Esophagus (tissue), 2 donors: ENCODE results near the gene PRDM12. TPM values are rescaled to one million over a fixed set of nuclear protein-coding genes. Genes with fewer than 3 reads are reported as not detected.

ENCODE experiments used
- H3K27ac ChIP-seq, 2 donors: one replicate each; pipeline ENCODE4 v1.5.1; 2013; ENCODE audit warnings: low read depth in 2 of 2, mild to moderate bottlenecking in 2 of 2, inconsistent platforms in 1 of 2, low read length in 1 of 2, moderate library complexity in 1 of 2
- H3K27me3 ChIP-seq, 2 donors: one replicate each; pipeline ENCODE4 v1.6.1; 2013; ENCODE audit warnings: low read length in 2 of 2, control low read depth in 1 of 2, mild to moderate bottlenecking in 1 of 2; ENCODE audit not compliant: insufficient read depth in 2 of 2, control insufficient read depth in 1 of 2
- H3K36me3 ChIP-seq, 2 donors: one replicate each; pipeline ENCODE4 v1.6.1; 2013; ENCODE audit warnings: low read length in 1 of 2; ENCODE audit not compliant: control insufficient read depth in 2 of 2, insufficient read depth in 2 of 2
- H3K4me1 ChIP-seq, 2 donors: one replicate each; pipeline ENCODE4 v1.6.1; 2013; ENCODE audit warnings: low read length in 1 of 2; ENCODE audit not compliant: control insufficient read depth in 2 of 2, insufficient read depth in 2 of 2
- H3K4me3 ChIP-seq, 2 donors: one replicate each; pipeline ENCODE4 v1.5.1; 2013; ENCODE audit warnings: low read length in 2 of 2, mild to moderate bottlenecking in 2 of 2, low read depth in 1 of 2, moderate library complexity in 1 of 2
- H3K9me3 ChIP-seq, 2 donors: one replicate each; pipeline ENCODE4 v1.6.1; 2013; ENCODE audit warnings: mild to moderate bottlenecking in 2 of 2, low read depth in 1 of 2, low read length in 1 of 2, moderate library complexity in 1 of 2; ENCODE audit not compliant: control insufficient read depth in 2 of 2, insufficient read depth in 1 of 2
- WGBS, 2 donors: extraction: QIAGEN DNeasy Blood & Tissue Kit; methylation state at CpG; one replicate each; pipeline ENCODE4 v1.1.7; 2013; 5-methylcytosine and 5-hydroxymethylcytosine counted together
- polyA plus RNA-seq, 2 donors: library from polyadenylated mRNA; stranded (reverse); fragments of 200-250 nt; gene quantifications; one replicate each; pipeline ENCODE4 v1.2.3, GENCODE V29; 2013
- donor health status: healthy with polysubstance abuse.
- donor health status: Bipolar disorder and iron deficiency.

The PRDM12 gene
- polyA plus RNA-seq: under 1 TPM in 1 of 2 donors, not detected in 1; 0.04 TPM

- Histone ChIP-seq H3K4me1 (peaks cover 25 to 33% of the 10 kb centered on the region in 2 donors), H3K4me3 (peak within 1 kb of the TSS in 1 of 2 donors; percentile 17), H3K36me3 (no peaks in the 10 kb centered on the region), H3K27me3 (peaks cover 8 to 71% of the 10 kb centered on the region in 2 donors), H3K9me3 (no peaks in the 10 kb centered on the region), H3K27ac (no peak within 1 kb of the TSS)
- 3 to 4% methylated on average over 68 to 76 of the region's 76 CpGs for WGBS, 2 donors
These were observed at the start of gene PRDM12 for GRCh38 chr9:130664251-130665028. Gene PRDM12, plus strand, starts transcription at chr9:130664594. Its CDS starts 60 bp downstream, at chr9:130664654.

GRCh38 chr9:130616451-130616850 is 47.9 kb upstream of the PRDM12 start:
- 82 to 91% methylated on average over 10 of the region's 10 CpGs for WGBS, 2 donors
- Histone ChIP-seq H3K27me3 (no peaks in the 10 kb centered on the region), H3K27ac (no peak overlapping the region), H3K36me3 (peaks cover 25 to 50% of the 10 kb centered on the region in 2 donors), H3K9me3 (no peaks in the 10 kb centered on the region), H3K4me3 (no peak overlapping the region), H3K4me1 (no peaks in the 10 kb centered on the region)

GRCh38 chr9:130623466-130623865 is 40.9 kb upstream of the PRDM12 start:
- Histone ChIP-seq H3K4me1 (no peaks in the 10 kb centered on the region), H3K36me3 (peaks cover 25 to 50% of the 10 kb centered on the region in 2 donors), H3K4me3 (no peak overlapping the region), H3K9me3 (no peaks in the 10 kb centered on the region), H3K27ac (no peak overlapping the region), H3K27me3 (no peaks in the 10 kb centered on the region)
- 89 to 90% methylated on average over 10 of the region's 10 CpGs for WGBS, 2 donors

- WGBS, 2 donors: 90 to 97% methylated on average over 4 of the region's 4 CpGs
- H3K9me3 ChIP-seq: no peaks in the 10 kb centered on the region
- H3K27ac ChIP-seq: no peak overlapping the region
- no peaks in the 10 kb centered on the region for H3K4me1 ChIP-seq
- peaks cover 25 to 46% of the 10 kb centered on the region in 2 donors for H3K36me3 ChIP-seq
- H3K4me3 ChIP-seq: no peak overlapping the region
- H3K27me3 ChIP-seq: no peaks in the 10 kb centered on the region
These were observed 40.2 kb upstream of the PRDM12 start for GRCh38 chr9:130624154-130624553.

- peaks cover 36 to 55% of the 10 kb centered on the region in 2 donors for H3K36me3 ChIP-seq
- H3K27ac ChIP-seq: no peak overlapping the region
These were observed 38.0 kb upstream of the PRDM12 start for GRCh38 chr9:130626249-130626996.

GRCh38 chr9:130627051-130627450 is 37.3 kb upstream of the PRDM12 start:
- no peak overlapping the region for H3K4me3 ChIP-seq
- peaks cover 42 to 61% of the 10 kb centered on the region in 2 donors for H3K36me3 ChIP-seq
- no peak overlapping the region for H3K27ac ChIP-seq
- WGBS, 2 donors: 84 to 89% methylated on average over 10 of the region's 10 CpGs
- H3K9me3 ChIP-seq: no peaks in the 10 kb centered on the region
- H3K4me1 ChIP-seq: no peaks in the 10 kb centered on the region
- no peaks in the 10 kb centered on the region for H3K27me3 ChIP-seq

More at GRCh38 chr9:130626249-130626996, 38.0 kb upstream of the PRDM12 start:
- H3K4me3 ChIP-seq: no peak overlapping the region
- no peaks in the 10 kb centered on the region for H3K9me3 ChIP-seq
- WGBS, 2 donors: 84 to 87% methylated on average over 21 of the region's 21 CpGs
- H3K27me3 ChIP-seq: no peaks in the 10 kb centered on the region
- H3K4me1 ChIP-seq: no peaks in the 10 kb centered on the region

GRCh38 chr9:130627896-130628792 is 36.2 kb upstream of the PRDM12 start:
- WGBS, 2 donors: 79 to 81% methylated on average over 22 to 23 of the region's 23 CpGs
- Histone ChIP-seq H3K4me1 (no peaks in the 10 kb centered on the region), H3K36me3 (peaks cover 47 to 68% of the 10 kb centered on the region in 2 donors)

GRCh38 chr9:130629443-130630070 is 34.8 kb upstream of the PRDM12 start:
- H3K9me3 ChIP-seq: no peaks in the 10 kb centered on the region
- no peaks in the 10 kb centered on the region for H3K27me3 ChIP-seq
- peaks cover 48 to 72% of the 10 kb centered on the region in 2 donors for H3K36me3 ChIP-seq
- WGBS, 2 donors: 88 to 90% methylated on average over 13 of the region's 13 CpGs
- H3K4me3 ChIP-seq: no peak overlapping the region
- H3K4me1 ChIP-seq: no peaks in the 10 kb centered on the region
- no peak overlapping the region for H3K27ac ChIP-seq

More at GRCh38 chr9:130627896-130628792, 36.2 kb upstream of the PRDM12 start:
- no peaks in the 10 kb centered on the region for H3K27me3 ChIP-seq
- H3K27ac ChIP-seq: no peak overlapping the region
- no peak overlapping the region for H3K4me3 ChIP-seq
- no peaks in the 10 kb centered on the region for H3K9me3 ChIP-seq

GRCh38 chr9:130630071-130630450 is 34.3 kb upstream of the PRDM12 start:
- WGBS, 2 donors: 93 to 94% methylated on average over 4 of the region's 4 CpGs
- no peak overlapping the region for H3K27ac ChIP-seq
- no peaks in the 10 kb centered on the region for H3K4me1 ChIP-seq
- no peaks in the 10 kb centered on the region for H3K9me3 ChIP-seq
- H3K27me3 ChIP-seq: no peaks in the 10 kb centered on the region
- no peak overlapping the region for H3K4me3 ChIP-seq
- H3K36me3 ChIP-seq: peaks cover 50 to 73% of the 10 kb centered on the region in 2 donors
